ENCODE measurements around the gene PRRT1B. TPM values are rescaled to one million over a fixed set of nuclear protein-coding genes. Genes with fewer than 3 reads are reported as not detected.

Gene PRRT1B
- not detected in 2 replicates for total RNA-seq

DNA sequence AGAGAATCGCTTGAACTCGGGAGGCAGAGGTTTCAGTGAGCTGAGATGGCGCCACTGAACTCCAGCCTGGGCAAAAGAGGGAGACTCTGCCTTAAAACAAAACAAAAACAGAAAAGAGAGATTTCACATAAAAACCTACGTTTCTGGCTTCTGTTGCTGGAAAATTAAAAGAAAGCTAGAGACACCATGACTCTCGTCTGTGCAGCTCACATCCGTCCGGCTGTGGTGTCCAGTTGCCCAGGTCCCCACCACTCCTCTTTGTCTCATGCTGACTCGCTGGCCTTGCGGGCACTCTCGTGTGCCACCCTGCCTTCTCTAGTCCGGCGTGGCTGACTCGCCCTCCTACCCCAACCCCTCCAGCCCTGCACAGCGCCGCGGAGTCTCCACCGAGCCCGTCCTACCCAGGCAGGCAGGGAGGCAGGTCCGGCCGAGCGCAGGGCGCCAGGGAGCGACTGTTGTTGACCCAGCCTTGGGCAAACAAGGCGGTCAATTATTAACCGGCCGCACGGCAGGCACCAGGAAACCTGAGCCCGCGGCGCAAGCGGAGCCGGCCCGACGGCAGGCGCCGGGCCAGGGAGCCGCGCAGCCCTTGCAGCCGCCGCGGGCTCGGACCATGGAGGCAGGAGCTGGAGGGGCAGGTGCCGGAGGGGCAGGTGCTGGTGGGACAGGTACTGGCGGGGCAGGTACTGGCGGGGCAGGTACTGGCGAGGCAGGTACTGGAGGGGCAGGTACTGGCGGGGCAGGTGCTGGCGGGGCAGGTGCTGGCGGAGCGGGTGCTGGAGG lies at the start of gene PRRT1B:
Gene PRRT1B (plus strand): TSS at position 521 of the 783 bp plus-strand sequence. CDS start 93 bp downstream, at position 614.

DNA sequence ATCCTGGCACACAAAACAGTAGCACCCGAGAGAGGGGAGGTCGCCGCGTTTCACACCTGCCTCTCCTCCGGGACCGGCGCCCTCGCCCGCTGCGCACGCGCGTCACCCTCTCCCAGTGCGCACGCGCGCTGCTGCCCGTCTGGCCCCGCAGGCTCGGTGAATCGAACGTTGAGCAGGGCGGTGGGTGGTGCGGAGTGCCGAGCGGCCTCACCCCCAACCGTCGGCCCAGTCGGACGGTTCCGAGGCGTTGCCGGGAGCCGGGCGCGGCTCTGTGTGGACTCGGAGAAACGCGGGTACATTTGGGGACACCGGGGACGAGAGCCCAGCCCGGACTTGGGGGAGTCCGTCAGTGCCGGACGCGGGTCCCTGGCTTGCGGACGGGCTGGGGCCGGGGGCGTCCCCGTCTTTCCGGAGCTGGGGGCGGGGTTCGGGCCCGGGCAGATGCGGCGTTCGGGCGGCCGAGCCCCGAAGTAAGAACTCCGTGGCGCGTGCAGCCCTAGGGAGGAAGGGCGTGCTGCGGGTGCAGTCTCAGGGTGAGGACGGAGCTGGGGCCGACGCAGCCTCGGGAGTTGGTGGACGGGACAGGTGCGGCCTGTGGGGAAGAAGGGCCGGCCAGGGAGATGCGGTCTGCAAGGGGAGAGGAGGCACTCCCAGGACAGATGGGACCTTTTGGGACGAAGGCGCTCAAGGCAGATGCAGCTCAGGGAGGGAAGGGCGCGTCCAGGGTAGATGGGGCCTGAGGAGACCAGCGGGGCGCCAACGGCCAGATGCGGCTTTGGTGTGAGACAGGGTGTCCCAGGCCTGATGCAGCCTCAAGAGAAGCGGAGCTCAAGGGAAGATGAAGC lies 42.3 kb upstream of the PRRT1B start, which contains the start of gene POMT1:
Gene POMT1 (plus strand): TSS at position 138 of the 845 bp plus-strand sequence. CDS start 1,301 bp downstream, outside the sequence.

GRCh38 chr9:131530920-131531832 lies 14.1 kb upstream of the PRRT1B start, which contains the start of gene UCK1:
UCK1 (minus strand) TSS chr9:131531263; CDS start chr9:131531174, 89 bp downstream.

Other genes with a start within 250 kb of the PRRT1B start
- gene PRRC2B, start 151.4 kb upstream of the PRRT1B start, total RNA-seq = 36.3 and 50.0 TPM in 2 replicates
- gene POMT1, start 42.6 kb upstream of the PRRT1B start, total RNA-seq = 22.1 and 32.8 TPM in 2 replicates
- gene UCK1, start 14.3 kb upstream of the PRRT1B start, total RNA-seq = 13.3 and 17.0 TPM in 2 replicates
- 29.9 and 34.4 TPM in 2 replicates for gene RAPGEF1, start 194.6 kb downstream of the PRRT1B start, total RNA-seq